H9 (cell line): ENCODE measurements around the gene XPR1. TPM values are rescaled to one million over a fixed set of nuclear protein-coding genes. Genes with fewer than 3 reads are reported as not detected.
"Not testable (repeated sequence)": the region's sequence is repeated elsewhere in the genome, so short reads cannot be mapped to it uniquely, and the experiment has no call there.

Experiments
- DNase-seq: peaks from one replicate; pipeline ENCODE4 v3.0.0-alpha.2; 2017
- H2AFZ ChIP-seq: one replicate; pipeline ENCODE4 v1.6.1; 2013; ENCODE audit warnings: mild to moderate bottlenecking, low read length, control low read depth, moderate library complexity
- H2AK5ac ChIP-seq: 2 replicates; pipeline ENCODE4 v1.6.1; 2013; ENCODE audit warnings: low read length, control low read depth, mixed read lengths; ENCODE audit not compliant: insufficient read length
- H2BK120ac ChIP-seq: one replicate; pipeline ENCODE4 v1.6.1; 2013; ENCODE audit warnings: low read depth, mild to moderate bottlenecking, low read length, control low read depth, inconsistent platforms; ENCODE audit not compliant: poor library complexity, severe bottlenecking
- H2BK12ac ChIP-seq: 2 replicates; pipeline ENCODE4 v1.6.1; 2013; ENCODE audit warnings: low read length, control low read depth, mixed read lengths, low read depth; ENCODE audit not compliant: insufficient read length
- H2BK15ac ChIP-seq: 2 replicates; pipeline ENCODE4 v1.6.1; 2013; ENCODE audit warnings: low read depth, low read length, control low read depth
- H2BK20ac ChIP-seq: one replicate; pipeline ENCODE4 v1.6.1; 2013; ENCODE audit warnings: low read depth, mild to moderate bottlenecking, low read length, control low read depth, inconsistent platforms; ENCODE audit not compliant: poor library complexity, severe bottlenecking
- H2BK5ac ChIP-seq: 2 replicates; pipeline ENCODE4 v1.6.1; 2013; ENCODE audit warnings: low read length, control low read depth, mixed read lengths; ENCODE audit not compliant: insufficient read length
- H3K14ac ChIP-seq: 2 replicates; pipeline ENCODE4 v1.6.1; 2013; ENCODE audit warnings: low read length, control low read depth; ENCODE audit not compliant: insufficient read depth
- H3K18ac ChIP-seq: 2 replicates; pipeline ENCODE4 v1.6.1; 2013; ENCODE audit warnings: low read depth, mild to moderate bottlenecking, mixed read lengths, low read length, control low read depth; ENCODE audit not compliant: insufficient read length
- H3K23ac ChIP-seq: 2 replicates; pipeline ENCODE4 v1.6.1; 2013; ENCODE audit warnings: low read length, control low read depth, mixed read lengths, low read depth; ENCODE audit not compliant: insufficient read length
- H3K23me2 ChIP-seq: 2 replicates; pipeline ENCODE4 v1.6.1; 2013; ENCODE audit warnings: low read depth, mild to moderate bottlenecking, mixed read lengths, low read length, control low read depth; ENCODE audit not compliant: insufficient read length, poor library complexity, severe bottlenecking
- H3K27ac ChIP-seq: 2 replicates; pipeline ENCODE4 v1.5.1; 2013; ENCODE audit warnings: low read length, control low read depth, mixed read lengths, low read depth; ENCODE audit not compliant: insufficient read length
- H3K27me3 ChIP-seq: 2 replicates; pipeline ENCODE4 v1.6.1; 2013; ENCODE audit warnings: low read length, control low read depth, inconsistent platforms; ENCODE audit not compliant: insufficient read depth
- H3K4ac ChIP-seq: 2 replicates; pipeline ENCODE4 v1.6.1; 2013; ENCODE audit warnings: low read depth, mild to moderate bottlenecking, control low read depth, inconsistent platforms, low read length, moderate library complexity
- H3K4me1 ChIP-seq: 2 replicates; pipeline ENCODE4 v1.6.1; 2013; ENCODE audit warnings: low read length, control low read depth, inconsistent platforms; ENCODE audit not compliant: insufficient read depth
- H3K4me2 ChIP-seq: 2 replicates; pipeline ENCODE4 v1.6.1; 2013; ENCODE audit warnings: low read length, control low read depth, mixed read lengths; ENCODE audit not compliant: insufficient read length, insufficient read depth
- H3K56ac ChIP-seq: 2 replicates; pipeline ENCODE4 v1.6.1; 2013; ENCODE audit warnings: low read depth, mild to moderate bottlenecking, mixed read lengths, low read length, control low read depth; ENCODE audit not compliant: insufficient read length
- H3K79me1 ChIP-seq: 2 replicates; pipeline ENCODE4 v1.6.1; 2013; ENCODE audit warnings: low read depth, mild to moderate bottlenecking, moderate library complexity, low read length, control low read depth, inconsistent platforms; ENCODE audit not compliant: insufficient read depth, poor library complexity, severe bottlenecking
- H3K79me2 ChIP-seq: 2 replicates; pipeline ENCODE4 v1.6.1; 2013; ENCODE audit warnings: low read length, control low read depth, inconsistent platforms; ENCODE audit not compliant: insufficient read depth
- H3K9ac ChIP-seq: 2 replicates; pipeline ENCODE4 v1.6.1; 2013; ENCODE audit warnings: low read length, control low read depth, mixed read lengths; ENCODE audit not compliant: insufficient read length; ENCODE audit errors: extremely low read depth
- H3K9me3 ChIP-seq: one replicate; pipeline ENCODE4 v1.6.1; 2013; ENCODE audit warnings: low read depth, low read length, inconsistent platforms; ENCODE audit not compliant: control insufficient read depth
- H3T11ph ChIP-seq: one replicate; pipeline ENCODE4 v1.6.1; 2013; ENCODE audit warnings: mild to moderate bottlenecking, low read length, control low read depth, inconsistent platforms
- H4K20me1 ChIP-seq: one replicate; pipeline ENCODE4 v1.6.1; 2013; ENCODE audit not compliant: control insufficient read depth, insufficient read length, insufficient read depth
- H4K5ac ChIP-seq: 2 replicates; pipeline ENCODE4 v1.6.1; 2013; ENCODE audit warnings: low read depth, mild to moderate bottlenecking, mixed read lengths, low read length, control low read depth; ENCODE audit not compliant: insufficient read length
- H4K8ac ChIP-seq: replicated peaks from 2 replicates; pipeline ENCODE4 v1.6.1; 2013; ENCODE audit warnings: low read length, control low read depth, mixed read lengths, low read depth; ENCODE audit not compliant: insufficient read length
- H4K91ac ChIP-seq: 2 replicates; pipeline ENCODE4 v1.6.1; 2013; ENCODE audit warnings: low read depth, mild to moderate bottlenecking, moderate library complexity, mixed read lengths, low read length, control low read depth; ENCODE audit not compliant: insufficient read length
- H3K27ac Mint-ChIP-seq, 3 experiments: 2 replicates in 2 of 3; 3 replicates in 1 of 3; pipeline ENCODE4 v1.8.0; 2020 to 2021; ENCODE audit warnings: mixed read lengths in 3 of 3, mild to moderate bottlenecking in 1 of 3, moderate library complexity in 1 of 3
- H3K27me3 Mint-ChIP-seq: 2 replicates; pipeline ENCODE4 v1.8.0; 2021; ENCODE audit warnings: low read depth, mild to moderate bottlenecking, moderate library complexity, mixed read lengths
- H3K36me3 Mint-ChIP-seq, 3 experiments: 2 replicates in 2 of 3; 3 replicates in 1 of 3; pipeline ENCODE4 v1.8.0; 2020 to 2021; ENCODE audit warnings: low read depth in 3 of 3, mixed read lengths in 3 of 3; ENCODE audit not compliant: insufficient read depth in 1 of 3
- H3K4me1 Mint-ChIP-seq, 2 experiments: 2 replicates each; pipeline ENCODE4 v1.8.0; 2020; ENCODE audit warnings: mixed read lengths in 2 of 2
- H3K4me3 Mint-ChIP-seq, 2 experiments: 2 replicates in 1 of 2; 3 replicates in 1 of 2; pipeline ENCODE4 v1.8.0; 2020 to 2021; ENCODE audit warnings: mild to moderate bottlenecking in 2 of 2, mixed read lengths in 2 of 2, moderate library complexity in 1 of 2
- H3K9me3 Mint-ChIP-seq, 2 experiments: 2 replicates in 1 of 2; 3 replicates in 1 of 2; pipeline ENCODE4 v1.8.0; 2020; ENCODE audit warnings: mild to moderate bottlenecking in 2 of 2, mixed read lengths in 2 of 2, moderate library complexity in 1 of 2
- WGBS: extraction: QIAGEN DNeasy Blood & Tissue Kit; methylation state at CpG from one replicate; pipeline ENCODE4 v1.1.7; 2013; ENCODE audit warnings: missing lambda C conversion rate, low lambda C conversion rate, mixed read lengths; ENCODE audit not compliant: insufficient read length; ENCODE audit errors: extremely low coverage; 5-methylcytosine and 5-hydroxymethylcytosine counted together
- total RNA-seq: library from RNA; stranded (reverse); gene quantifications from 2 replicates; pipeline ENCODE4 v1.2.1, GENCODE V29; 2021
- TF ChIP-seq, protein P1 (sequence below): fragments of 200-600 bp; sonication (generic); conservative IDR thresholded peaks from 3 replicates; pipeline ENCODE4 v1.8.0; 2021; ENCODE audit warnings: antibody characterized with exemption, mild to moderate bottlenecking

XPR1 gene
- total RNA-seq, 1 experiment from 2014 or later = 34.1 TPM

DNA sequence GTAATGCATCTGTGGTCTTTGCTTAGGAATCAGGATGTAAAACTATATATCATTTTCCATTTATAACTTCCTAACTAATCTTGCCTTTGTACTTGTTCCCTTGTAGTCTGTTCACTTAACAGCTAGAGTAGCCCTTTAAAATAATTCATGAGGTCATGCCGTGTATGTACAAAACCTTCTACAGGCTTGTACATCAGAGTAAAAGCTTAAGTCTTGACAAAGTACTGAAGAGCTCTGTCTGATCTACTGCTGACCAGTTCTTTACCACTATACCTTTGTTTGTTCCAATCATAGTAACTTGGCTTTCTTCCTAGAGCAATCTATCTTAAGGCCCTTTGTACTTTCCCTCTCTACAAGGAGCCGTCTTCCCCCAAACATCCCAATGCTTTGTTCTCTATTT is 190.1 kb downstream of the XPR1 start:
- Histone ChIP-seq H2BK120ac (no peak overlapping the region), H3K79me2 (no peaks in the 10 kb centered on the region), H3K9me3 (no peaks in the 10 kb centered on the region), H3K23me2 (no peaks in the 10 kb centered on the region), H2BK20ac (no peak overlapping the region), H4K5ac (no peak overlapping the region), H3K18ac (no peak overlapping the region), H3K27me3 (no peaks in the 10 kb centered on the region), H2AFZ (no peak overlapping the region), H3K9ac (no peak overlapping the region), H3K23ac (no peak overlapping the region), H3K27ac (no peak overlapping the region), H3K4me2 (no peak overlapping the region), H2AK5ac (no peak overlapping the region), H3K56ac (no peak overlapping the region), H4K8ac (no peak overlapping the region), H3K14ac (no peak overlapping the region), H3K79me1 (no peaks in the 10 kb centered on the region), H3K4me1 (no peaks in the 10 kb centered on the region), H2BK12ac (no peak overlapping the region), H4K91ac (no peak overlapping the region), H3T11ph (no peak overlapping the region), H4K20me1 (no peaks in the 10 kb centered on the region), H3K4ac (no peak overlapping the region), H2BK5ac (no peak overlapping the region), H2BK15ac (no peak overlapping the region)
- no peak overlapping the region for H3K4me3 Mint-ChIP-seq
- no peak for DNase-seq
- peaks cover 0 to 7% (median 4%) of the 10 kb centered on the region in 3 experiments; a peak in 4 of 7 replicates for H3K36me3 Mint-ChIP-seq
- no CpG with 5 or more reads among the region's 2 CpGs for WGBS
- TF ChIP-seq, protein P1, sequence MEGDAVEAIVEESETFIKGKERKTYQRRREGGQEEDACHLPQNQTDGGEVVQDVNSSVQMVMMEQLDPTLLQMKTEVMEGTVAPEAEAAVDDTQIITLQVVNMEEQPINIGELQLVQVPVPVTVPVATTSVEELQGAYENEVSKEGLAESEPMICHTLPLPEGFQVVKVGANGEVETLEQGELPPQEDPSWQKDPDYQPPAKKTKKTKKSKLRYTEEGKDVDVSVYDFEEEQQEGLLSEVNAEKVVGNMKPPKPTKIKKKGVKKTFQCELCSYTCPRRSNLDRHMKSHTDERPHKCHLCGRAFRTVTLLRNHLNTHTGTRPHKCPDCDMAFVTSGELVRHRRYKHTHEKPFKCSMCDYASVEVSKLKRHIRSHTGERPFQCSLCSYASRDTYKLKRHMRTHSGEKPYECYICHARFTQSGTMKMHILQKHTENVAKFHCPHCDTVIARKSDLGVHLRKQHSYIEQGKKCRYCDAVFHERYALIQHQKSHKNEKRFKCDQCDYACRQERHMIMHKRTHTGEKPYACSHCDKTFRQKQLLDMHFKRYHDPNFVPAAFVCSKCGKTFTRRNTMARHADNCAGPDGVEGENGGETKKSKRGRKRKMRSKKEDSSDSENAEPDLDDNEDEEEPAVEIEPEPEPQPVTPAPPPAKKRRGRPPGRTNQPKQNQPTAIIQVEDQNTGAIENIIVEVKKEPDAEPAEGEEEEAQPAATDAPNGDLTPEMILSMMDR = no peak
- H3K27me3 Mint-ChIP-seq = no peaks in the 10 kb centered on the region
- H3K4me1 Mint-ChIP-seq = no peaks in the 10 kb centered on the region
- no peak overlapping the region for H3K27ac Mint-ChIP-seq
- peaks cover 0 to 2% of the 10 kb centered on the region in 2 experiments; a peak in 1 of 5 replicates for H3K9me3 Mint-ChIP-seq

GRCh38 chr1:180831507-180831906 is 199.7 kb downstream of the XPR1 start:
- not testable (repeated sequence) for H3K23ac ChIP-seq, H2BK20ac ChIP-seq, H4K5ac ChIP-seq, H4K20me1 ChIP-seq, H2AFZ ChIP-seq, H3K27ac Mint-ChIP-seq, H3K9ac ChIP-seq, H2BK15ac ChIP-seq, H3K9me3 ChIP-seq, H3K27me3 Mint-ChIP-seq, H2BK120ac ChIP-seq, H3K23me2 ChIP-seq, H3K4me3 Mint-ChIP-seq, H4K91ac ChIP-seq, H3K27me3 ChIP-seq, H3K56ac ChIP-seq, H3K4ac ChIP-seq, H3T11ph ChIP-seq, H3K79me2 ChIP-seq, H3K4me1 ChIP-seq, H4K8ac ChIP-seq, H2AK5ac ChIP-seq, H3K14ac ChIP-seq, H2BK12ac ChIP-seq, DNase-seq, H3K18ac ChIP-seq, H2BK5ac ChIP-seq, H3K79me1 ChIP-seq, H3K27ac ChIP-seq, H3K4me2 ChIP-seq
- H3K9me3 Mint-ChIP-seq = peaks cover 14 to 17% of the 10 kb centered on the region in 2 experiments
- WGBS = no CpG with 5 or more reads among the region's 2 CpGs
- peaks cover 18 to 24% (median 22%) of the 10 kb centered on the region in 3 experiments for H3K36me3 Mint-ChIP-seq
- H3K4me1 Mint-ChIP-seq = peaks cover 12 to 13% of the 10 kb centered on the region in 2 experiments
